ENCODE results near the gene AKR1B15.
"Not testable (repeated sequence)": the region's sequence is repeated elsewhere in the genome, so short reads cannot be mapped to it uniquely, and the experiment has no call there.

Gene AKR1B15

GRCh38 chr7:134563398-134563749, 14.5 kb downstream of the AKR1B15 start:
- not testable (repeated sequence) for DNase-seq (ENCODE audit: low read depth)

DNA sequence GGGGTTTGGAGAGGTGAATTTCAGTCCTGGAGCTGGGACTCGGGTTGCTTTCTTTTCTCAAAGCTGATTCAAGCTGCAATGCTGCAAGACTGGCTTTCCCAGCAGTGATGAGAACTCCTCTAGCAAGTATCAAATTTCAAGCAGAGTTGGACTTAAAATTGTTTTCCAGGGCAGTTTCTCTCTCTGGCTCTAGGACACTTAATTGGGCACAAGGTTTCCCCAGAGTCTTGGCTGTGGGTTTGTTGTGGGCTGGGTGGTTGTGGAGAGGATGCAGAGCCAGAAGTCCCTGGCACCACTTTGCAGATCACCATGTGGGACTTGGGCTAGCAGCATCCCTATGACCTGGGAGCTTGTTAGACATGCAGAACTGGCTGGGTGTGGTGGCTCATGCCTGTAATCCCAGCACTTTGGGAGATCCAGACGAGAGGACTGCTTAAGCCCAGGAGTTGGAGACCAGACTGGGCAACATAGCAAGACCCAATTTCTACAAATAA, 16.8 kb downstream of the AKR1B15 start:
- no peak for DNase-seq (ENCODE audit: low read depth)

DNA sequence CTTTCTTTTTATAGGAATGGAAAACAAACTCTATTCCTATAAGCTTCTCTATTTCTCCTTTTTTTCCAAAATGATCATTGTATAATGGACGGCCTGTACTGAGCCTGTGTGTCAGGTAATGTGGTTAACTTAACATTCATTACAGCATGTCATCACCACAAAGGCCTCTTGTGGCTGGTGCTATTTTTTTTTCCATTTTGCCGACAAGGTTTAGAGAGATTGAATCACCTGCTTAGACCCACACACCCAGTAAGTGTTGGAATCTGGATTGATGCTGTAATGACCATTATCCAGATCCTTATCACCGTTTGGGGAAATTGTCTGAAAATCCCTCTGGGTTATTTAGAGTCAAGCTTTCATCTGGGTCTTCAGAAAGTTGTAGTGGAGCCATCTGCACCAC, 18.5 kb downstream of the AKR1B15 start:
- no peak for DNase-seq (ENCODE audit: low read depth)

DNA sequence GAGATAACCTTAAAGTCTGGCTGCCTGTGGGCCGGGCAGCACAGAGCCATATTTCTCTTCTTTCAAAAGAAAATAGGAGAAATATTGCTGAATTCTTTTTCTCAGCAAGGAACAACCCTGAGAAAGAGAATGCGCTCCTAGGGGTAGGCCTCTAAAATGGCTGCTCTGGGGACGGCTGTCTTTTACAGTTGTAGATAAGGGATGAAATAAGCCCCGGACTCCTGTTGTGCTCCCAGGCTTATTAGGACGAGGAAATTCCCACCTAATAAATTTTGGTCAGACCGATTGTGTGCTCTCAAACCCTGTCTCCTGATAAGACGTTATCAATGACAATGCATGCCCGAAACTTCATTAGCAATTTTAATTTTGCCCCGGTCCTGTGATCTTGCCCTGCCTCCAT, 21.1 kb downstream of the AKR1B15 start:
- DNase-seq (ENCODE audit: low read depth) = not testable (repeated sequence)

- DNase-seq (ENCODE audit: low read depth) = no peak
Measured at GRCh38 chr7:134571101-134571500, 22.2 kb downstream of the AKR1B15 start.

GRCh38 chr7:134571746-134572461, 23.0 kb downstream of the AKR1B15 start:
- no peak for DNase-seq (ENCODE audit: low read depth)

DNA sequence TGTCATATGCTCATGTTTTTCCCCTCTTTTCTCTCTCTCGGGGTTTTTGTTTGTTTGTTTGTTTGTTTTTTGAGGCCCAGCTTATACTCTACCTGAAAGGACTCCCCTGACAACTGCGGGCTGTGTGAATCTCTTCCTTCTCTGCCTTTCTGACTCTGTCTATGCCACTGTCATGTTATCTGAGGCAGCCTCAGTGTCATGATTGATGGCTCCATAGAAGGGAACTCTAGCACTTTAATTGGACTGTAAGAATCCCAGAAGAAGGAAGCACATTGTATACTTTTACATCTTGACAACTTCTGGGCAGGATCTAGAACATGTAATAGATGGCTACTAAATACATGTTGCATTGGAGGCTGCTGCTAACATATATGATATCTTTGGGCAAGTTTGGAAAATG, 25.4 kb downstream of the AKR1B15 start:
- DNase-seq (ENCODE audit: low read depth) = no peak

DNA sequence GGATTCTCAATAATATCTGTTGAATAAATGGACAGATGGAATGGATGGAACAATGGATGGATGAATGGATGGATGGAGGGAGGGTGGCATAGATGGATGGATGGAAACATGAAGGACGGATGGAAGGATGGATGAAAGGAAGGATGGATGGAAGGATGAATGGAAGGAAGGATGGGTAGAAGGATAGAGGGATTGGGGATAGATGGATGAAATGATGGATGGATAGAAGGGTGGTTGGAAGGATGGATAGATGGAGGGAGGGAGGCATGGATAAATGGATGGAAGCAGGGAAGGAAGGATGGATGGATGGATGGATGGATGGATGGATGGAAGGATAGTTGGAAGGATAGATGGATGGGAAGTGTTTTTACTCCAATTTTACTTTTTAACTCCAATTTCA, 35.4 kb downstream of the AKR1B15 start:
- no peak for DNase-seq (ENCODE audit: low read depth)

DNA sequence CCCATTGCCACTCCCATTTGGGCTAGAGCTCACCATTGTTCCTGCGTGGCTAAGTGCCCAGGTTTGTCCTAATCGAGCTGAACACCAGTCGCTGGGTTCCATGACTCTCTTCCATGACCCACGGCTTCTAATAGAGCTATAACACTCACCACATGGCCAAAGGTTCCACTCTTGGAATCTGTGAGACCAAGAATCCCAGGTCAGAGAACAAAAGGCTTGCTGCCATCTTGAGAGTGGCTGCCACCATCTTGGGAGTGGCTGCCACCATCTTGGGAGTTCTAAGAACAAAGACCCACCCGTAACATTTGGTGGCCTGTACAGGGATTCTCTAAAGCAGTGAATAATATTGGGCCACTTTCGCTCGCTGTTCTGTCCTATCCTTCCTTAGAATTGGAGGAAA, 37.0 kb downstream of the AKR1B15 start:
- DNase-seq (ENCODE audit: low read depth) = no peak

GRCh38 chr7:134587750-134588149, 38.8 kb downstream of the AKR1B15 start:
- DNase-seq (ENCODE audit: low read depth) = no peak

- no peak for DNase-seq (ENCODE audit: low read depth)
Measured at GRCh38 chr7:134589491-134589941, 40.6 kb downstream of the AKR1B15 start.

DNA sequence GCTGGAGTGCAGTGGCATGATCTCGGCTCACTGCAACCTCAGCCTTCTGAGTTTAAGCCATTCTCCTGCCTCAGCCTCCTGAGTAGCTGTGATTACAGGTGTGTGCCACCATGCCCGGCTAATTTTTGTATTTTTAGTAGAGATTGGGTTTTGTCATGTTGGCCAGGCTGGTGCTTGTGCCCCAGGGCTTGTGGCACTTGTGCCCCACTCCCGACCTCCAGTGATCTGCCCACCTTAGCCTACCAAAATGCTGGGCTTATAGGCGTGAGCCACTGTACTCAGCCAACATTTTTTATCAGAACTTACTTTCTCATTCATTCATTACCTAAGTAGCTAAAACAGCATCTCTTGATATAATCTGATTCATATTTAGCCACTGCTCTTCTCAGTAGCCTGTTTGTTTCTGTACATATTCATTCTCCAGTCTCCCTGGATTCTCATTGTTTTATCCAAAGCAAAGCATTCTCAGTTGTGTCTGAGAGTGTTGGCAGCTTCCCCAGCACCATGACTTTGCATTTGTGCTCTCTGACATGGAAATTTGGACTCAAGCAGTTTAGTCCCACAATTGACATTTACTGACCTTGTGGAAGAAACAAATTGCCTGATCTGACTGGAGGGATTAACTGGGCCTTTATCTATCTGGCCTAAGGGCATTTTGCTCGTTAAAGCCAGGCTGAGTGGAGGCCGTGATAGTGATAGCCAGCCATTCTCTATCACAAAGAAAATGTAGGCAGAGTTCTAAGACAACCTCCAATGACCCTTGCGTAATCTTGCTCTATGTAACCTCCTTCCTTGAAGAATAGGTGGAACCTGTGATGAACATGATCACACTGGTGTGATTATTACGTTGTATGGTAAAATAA, 44.9 kb downstream of the AKR1B15 start:
- DNase-seq (ENCODE audit: low read depth) = no peak

DNA sequence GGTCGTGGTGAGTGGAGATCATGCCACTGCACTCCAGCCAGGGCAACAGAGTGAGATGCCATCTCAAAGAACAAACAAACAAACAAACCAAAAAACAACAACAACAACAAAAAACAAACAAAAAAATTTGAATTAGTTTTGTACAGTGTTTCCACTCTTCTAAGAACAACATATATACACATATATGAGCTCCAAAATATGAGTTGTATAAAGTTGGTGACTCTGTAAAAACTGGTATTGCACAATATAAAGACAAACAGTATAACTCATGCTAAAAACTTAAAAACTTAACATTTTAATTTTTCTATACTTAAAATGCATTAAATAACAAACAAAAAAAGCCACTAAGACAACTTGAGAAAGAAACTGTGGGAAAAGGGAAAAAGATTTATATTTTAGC, 46.0 kb downstream of the AKR1B15 start:
- DNase-seq (ENCODE audit: low read depth) = no peak

DNA sequence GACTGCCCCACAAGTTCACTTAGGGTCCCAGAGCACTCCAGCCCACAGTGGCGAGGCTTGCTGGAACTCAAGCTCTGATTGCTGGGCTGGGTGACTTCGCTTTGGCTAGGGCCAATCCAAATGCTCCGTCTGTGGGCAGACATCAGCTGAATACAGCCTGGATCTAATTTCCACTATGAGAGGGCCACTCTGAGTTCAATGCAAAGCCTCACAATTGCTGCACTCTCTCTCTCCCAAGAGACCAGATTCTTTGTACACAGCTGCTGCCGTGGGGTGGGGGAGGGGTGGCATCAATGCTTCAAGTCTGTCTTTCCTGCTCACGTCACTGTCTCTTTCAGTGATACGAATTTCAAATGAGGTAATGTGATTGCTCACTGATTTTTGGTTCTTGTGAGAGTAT, 50.5 kb downstream of the AKR1B15 start:
- DNase-seq (ENCODE audit: low read depth) = no peak

DNA sequence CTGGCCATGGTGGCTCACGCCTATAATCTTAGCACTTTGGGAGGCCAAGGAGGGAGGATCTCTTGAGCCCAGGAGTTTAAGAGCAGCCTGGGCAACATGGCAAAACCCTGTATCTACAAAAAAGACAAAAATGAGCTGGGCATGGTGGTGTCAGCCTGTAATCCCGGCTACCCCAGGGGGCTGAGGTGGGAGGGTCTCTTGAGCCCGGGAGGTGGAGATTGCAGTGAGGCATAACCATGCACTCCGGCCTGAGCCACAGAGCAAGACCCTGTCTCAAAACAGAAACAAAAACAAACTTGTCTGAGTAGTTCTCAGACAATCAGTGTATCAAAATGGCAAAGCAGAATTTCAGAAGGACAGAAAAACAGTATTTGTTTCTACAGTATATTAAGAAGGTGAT, 52.5 kb downstream of the AKR1B15 start:
- DNase-seq (ENCODE audit: low read depth) = no peak

DNA sequence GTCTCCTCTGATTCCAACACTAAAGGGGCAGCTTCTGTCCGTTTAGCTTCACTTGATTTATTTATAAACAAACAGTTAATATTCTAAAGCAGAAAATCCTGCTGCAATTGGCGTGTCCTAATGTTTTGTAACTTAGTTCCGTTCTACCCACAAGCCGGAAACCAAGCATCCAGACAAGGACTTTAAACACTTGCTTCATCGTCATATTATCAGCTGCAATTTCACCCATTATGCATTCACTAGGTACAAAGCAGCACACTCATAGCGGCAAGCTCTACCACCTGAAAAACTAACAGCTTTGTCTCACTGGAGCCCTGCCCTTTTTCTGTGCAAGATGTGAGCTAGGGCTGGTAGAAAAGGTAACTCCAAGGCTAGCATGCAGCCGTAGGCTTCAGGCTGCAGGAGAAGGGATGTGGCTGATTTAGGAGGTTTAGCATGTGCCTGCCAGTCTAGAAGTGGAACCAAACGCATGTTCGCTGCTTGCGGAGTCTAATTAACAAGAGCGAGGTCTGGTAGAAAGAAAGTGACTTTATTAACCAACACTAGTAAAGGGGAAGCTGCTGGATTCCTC, 54.1 kb downstream of the AKR1B15 start:
- DNase-seq (ENCODE audit: low read depth) = no peak

GRCh38 chr7:134605978-134606923, 57.3 kb downstream of the AKR1B15 start:
- peak; percentile 51 for DNase-seq (ENCODE audit: low read depth)

GRCh38 chr7:134611611-134612151, 62.8 kb downstream of the AKR1B15 start:
- no peak for DNase-seq (ENCODE audit: low read depth)

- no peak for DNase-seq (ENCODE audit: low read depth)
Measured at GRCh38 chr7:134612197-134612596, 63.3 kb downstream of the AKR1B15 start.

DNA sequence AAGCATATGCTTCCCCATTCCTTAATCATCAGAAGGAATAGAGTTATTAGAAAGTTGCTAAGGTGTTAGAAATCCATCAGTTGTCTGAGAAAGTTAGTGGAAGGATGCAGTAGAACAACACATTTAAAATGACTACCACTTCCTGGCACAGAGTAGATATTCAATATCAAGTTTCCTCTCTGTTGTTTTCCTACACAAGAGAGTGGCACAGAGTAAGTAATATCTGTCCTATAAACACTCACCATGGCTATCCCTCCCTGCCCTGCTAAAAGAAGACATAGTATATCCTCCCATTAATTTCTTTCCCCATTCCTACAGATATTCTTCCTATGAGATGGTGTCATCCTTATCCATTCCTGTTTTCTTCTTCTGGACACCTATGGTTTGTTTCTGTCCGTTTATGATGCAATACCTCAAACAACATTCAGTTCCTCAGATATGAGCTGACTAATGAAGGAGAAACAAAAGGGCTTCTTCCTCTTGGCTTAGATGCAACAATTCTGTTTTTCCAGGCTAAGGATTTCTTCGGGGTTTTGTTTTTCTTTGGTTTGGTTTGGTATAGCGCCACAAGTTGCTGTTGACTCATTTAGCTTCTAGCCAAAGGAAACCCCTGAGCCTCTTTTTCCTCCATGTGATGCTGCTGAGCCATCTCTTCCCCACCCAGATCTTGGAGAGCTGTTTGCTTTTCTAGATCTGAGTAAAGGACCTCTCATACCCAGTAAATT, 64.9 kb downstream of the AKR1B15 start:
- DNase-seq (ENCODE audit: low read depth) = no peak

- no peak for DNase-seq (ENCODE audit: low read depth)
Measured at GRCh38 chr7:134616611-134617010, 67.7 kb downstream of the AKR1B15 start.
